ENCODE measurements around the gene SRRD.

Gene SRRD

DNA sequence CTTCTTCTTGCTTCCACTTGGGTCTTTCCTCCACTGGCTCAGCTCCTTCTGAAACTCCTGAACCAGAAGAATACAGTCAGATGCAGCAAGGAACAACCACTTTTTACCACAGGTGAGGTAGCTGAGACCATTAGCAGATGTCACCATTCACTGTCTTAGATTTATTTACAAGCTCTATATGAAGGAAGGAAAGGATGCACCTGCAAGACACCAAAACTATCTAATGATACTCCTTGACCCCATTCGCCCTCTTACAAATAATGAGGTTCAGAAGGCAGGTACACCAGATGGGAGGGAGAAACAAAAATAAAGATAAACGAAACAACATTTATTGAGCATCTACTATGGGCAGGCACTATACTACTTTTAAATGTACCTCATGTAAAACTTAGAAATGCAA, 18.3 kb downstream of the SRRD start:
- Histone ChIP-seq H3K4me3 (ENCODE audit: low read length) (no peak overlapping the region), H3K9me3 (ENCODE audit: control insufficient read depth, insufficient read depth, low read length) (no peaks in the 10 kb centered on the region), H3K4me1 (ENCODE audit: control insufficient read depth, insufficient read depth, low read length) (0 out of 2 replicates have a peak, but pooled peaks cover 2% of the 10 kb centered on the region), H3K27me3 (ENCODE audit: control insufficient read depth, insufficient read depth, low read length) (no peaks in the 10 kb centered on the region), H3K36me3 (ENCODE audit: control insufficient read depth, insufficient read depth, low read length) (peaks cover 22% of the 10 kb centered on the region), H3K27ac (ENCODE audit: low read length) (no peak overlapping the region)
- no CpG with 5 or more reads among the region's 2 CpGs for WGBS (ENCODE audit: insufficient coverage, insufficient read length)
- no peak for DNase-seq (ENCODE audit: low read depth, low spot score)

DNA sequence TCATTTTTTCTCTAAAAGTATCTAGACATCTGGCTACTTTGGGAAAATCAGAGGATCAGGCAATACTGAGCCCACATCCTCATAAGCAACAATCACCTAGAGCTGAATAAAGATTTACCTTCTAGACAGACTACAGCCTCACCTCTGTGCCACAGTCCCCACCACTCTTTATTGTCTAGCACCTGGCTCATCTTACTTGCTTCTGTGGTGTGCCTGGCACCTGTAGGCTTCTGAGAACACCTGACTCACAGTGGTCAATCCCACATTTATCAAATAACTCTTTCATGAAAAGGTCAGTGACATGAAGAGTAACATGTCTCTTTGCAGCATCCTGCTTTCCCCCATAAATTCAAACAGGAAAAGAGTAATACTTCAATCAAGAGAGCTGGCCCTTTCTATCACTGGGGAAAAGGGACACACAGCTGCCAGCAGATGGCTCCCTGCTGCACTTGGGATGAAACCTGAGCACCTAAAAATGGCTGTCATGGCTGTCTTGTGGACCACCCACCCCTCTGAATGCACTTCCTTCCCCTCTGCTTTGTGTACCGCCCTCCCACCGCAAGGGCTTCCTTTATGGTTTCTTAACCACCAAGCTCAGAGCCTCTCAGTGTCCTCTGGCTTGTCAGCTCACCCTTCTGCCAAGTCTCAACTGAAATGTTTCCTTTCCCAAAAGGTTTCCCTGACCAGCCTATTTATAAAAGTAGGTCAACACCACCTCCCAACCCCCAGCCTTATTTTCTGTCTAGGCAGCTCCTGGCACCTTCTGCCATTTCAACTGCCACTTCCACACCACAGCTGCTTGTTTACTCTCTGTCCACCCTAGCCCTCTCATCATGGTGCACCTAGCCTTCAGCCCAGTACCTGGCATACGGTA, 19.2 kb downstream of the SRRD start:
- peaks cover 24% of the 10 kb centered on the region for H3K36me3 ChIP-seq (ENCODE audit: control insufficient read depth, insufficient read depth, low read length)
- DNase-seq (ENCODE audit: low read depth, low spot score) = peak; percentile 68
- no peak overlapping the region for H3K27ac ChIP-seq (ENCODE audit: low read length)
- H3K4me1 ChIP-seq (ENCODE audit: control insufficient read depth, insufficient read depth, low read length) = 0 out of 2 replicates have a peak, but pooled peaks cover 2% of the 10 kb centered on the region
- no peak overlapping the region for H3K4me3 ChIP-seq (ENCODE audit: low read length)
- H3K9me3 ChIP-seq (ENCODE audit: control insufficient read depth, insufficient read depth, low read length) = no peaks in the 10 kb centered on the region
- no peaks in the 10 kb centered on the region for H3K27me3 ChIP-seq (ENCODE audit: control insufficient read depth, insufficient read depth, low read length)
- WGBS (ENCODE audit: insufficient coverage, insufficient read length) = no CpG with 5 or more reads among the region's 3 CpGs

DNA sequence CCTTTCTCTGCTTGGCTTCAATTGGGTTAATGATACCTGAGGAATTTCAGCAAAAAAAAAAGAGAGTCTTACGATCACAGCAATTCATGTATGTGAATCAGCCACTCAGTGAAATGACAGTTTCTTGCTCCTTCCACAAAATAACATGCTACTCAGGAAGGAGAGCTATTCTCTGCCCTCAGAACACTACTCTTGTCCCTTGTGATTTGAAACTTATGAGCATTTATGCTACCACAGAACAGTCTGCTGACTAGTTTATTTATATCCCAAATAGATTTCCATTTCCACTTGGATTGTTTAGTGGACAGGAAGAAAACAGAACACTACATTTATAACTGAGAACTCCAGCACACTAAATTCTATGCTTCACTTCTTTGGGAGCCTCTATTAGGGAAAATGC, 20.1 kb downstream of the SRRD start:
- Histone ChIP-seq H3K27ac (ENCODE audit: low read length) (no peak overlapping the region), H3K36me3 (ENCODE audit: control insufficient read depth, insufficient read depth, low read length) (peaks cover 25% of the 10 kb centered on the region), H3K4me1 (ENCODE audit: control insufficient read depth, insufficient read depth, low read length) (0 out of 2 replicates have a peak, but pooled peaks cover 2% of the 10 kb centered on the region), H3K9me3 (ENCODE audit: control insufficient read depth, insufficient read depth, low read length) (no peaks in the 10 kb centered on the region), H3K27me3 (ENCODE audit: control insufficient read depth, insufficient read depth, low read length) (no peaks in the 10 kb centered on the region), H3K4me3 (ENCODE audit: low read length) (no peak overlapping the region)
- WGBS (ENCODE audit: insufficient coverage, insufficient read length) = no CpG with 5 or more reads among the region's 1 CpG
- DNase-seq (ENCODE audit: low read depth, low spot score) = no peak

DNA sequence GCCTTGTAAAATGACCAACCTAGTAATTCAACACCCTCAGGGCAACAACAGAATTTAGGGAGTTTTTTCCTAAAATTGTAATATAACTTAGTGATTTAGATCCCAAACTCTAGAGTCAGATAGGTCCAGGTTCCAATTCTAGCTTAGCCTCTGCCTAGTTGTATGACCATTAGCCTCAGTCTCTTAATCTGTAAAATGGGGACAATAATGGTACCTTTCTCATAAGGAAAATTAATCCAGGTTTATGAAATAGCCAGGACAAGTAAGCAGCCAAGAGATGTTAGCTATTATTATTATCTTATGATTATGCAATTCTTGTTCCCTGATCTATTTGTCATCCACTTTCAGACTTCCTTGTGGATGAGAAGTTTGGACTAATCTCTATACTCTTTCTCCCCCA, 24.5 kb downstream of the SRRD start:
- Histone ChIP-seq H3K4me3 (ENCODE audit: low read length) (no peak overlapping the region), H3K36me3 (ENCODE audit: control insufficient read depth, insufficient read depth, low read length) (peaks cover 27% of the 10 kb centered on the region), H3K4me1 (ENCODE audit: control insufficient read depth, insufficient read depth, low read length) (0 out of 2 replicates have a peak, but pooled peaks cover 2% of the 10 kb centered on the region), H3K9me3 (ENCODE audit: control insufficient read depth, insufficient read depth, low read length) (no peaks in the 10 kb centered on the region), H3K27ac (ENCODE audit: low read length) (no peak overlapping the region), H3K27me3 (ENCODE audit: control insufficient read depth, insufficient read depth, low read length) (no peaks in the 10 kb centered on the region)
- DNase-seq (ENCODE audit: low read depth, low spot score) = no peak

DNA sequence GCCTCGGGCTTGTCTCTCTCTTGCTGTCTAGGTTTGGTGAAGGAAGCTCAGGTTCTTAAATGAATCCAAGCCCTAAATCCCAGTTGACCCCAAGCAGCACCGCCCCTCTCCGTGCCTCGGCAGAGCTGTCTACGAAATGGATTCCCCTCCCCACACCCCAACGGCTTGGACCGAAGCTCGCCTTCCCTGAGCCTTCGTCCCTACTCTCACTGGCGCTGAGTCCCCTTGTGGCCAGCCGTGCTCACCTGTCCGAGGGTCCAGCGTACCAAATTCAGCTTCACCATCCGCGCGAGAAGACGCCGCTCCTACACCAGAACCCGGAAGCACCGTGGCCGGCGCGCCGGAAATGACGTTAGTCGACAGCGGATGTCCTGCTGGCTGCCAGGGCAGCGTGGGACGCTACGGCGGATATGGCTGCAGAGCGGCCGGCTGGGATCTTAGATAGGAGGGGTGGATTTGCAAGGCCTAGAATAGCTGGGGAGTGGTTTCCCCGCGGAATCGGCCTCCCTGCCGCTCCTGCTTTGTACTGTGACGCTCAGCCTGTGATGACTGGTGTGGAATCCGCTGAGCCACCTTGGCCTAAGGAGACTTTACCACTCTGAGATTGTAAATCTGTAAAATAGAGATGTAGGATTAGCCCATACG, 28.6 kb downstream of the SRRD start, which contains the start of gene TFIP11:
TFIP11 (minus strand) TSS at position 325 of the 645 bp plus-strand sequence. CDS start 2,201 bp downstream, outside the sequence.
- no peak within 1 kb of the TSS for H3K27ac ChIP-seq (ENCODE audit: low read length)
- H3K27me3 ChIP-seq (ENCODE audit: control insufficient read depth, insufficient read depth, low read length) = no peaks in the 10 kb centered on the region
- no peaks in the 10 kb centered on the region for H3K4me1 ChIP-seq (ENCODE audit: control insufficient read depth, insufficient read depth, low read length)
- WGBS (ENCODE audit: insufficient coverage, insufficient read length) = no CpG with 5 or more reads among the region's 40 CpGs
- H3K9me3 ChIP-seq (ENCODE audit: control insufficient read depth, insufficient read depth, low read length) = no peaks in the 10 kb centered on the region
- peak within 1 kb of the TSS; percentile 92 for H3K4me3 ChIP-seq (ENCODE audit: low read length)
- peaks cover 15% of the 10 kb centered on the region; the same call in 1 of the 2 replicates for H3K36me3 ChIP-seq (ENCODE audit: control insufficient read depth, insufficient read depth, low read length)
- DNase-seq (ENCODE audit: low read depth, low spot score) = peak; percentile 87

DNA sequence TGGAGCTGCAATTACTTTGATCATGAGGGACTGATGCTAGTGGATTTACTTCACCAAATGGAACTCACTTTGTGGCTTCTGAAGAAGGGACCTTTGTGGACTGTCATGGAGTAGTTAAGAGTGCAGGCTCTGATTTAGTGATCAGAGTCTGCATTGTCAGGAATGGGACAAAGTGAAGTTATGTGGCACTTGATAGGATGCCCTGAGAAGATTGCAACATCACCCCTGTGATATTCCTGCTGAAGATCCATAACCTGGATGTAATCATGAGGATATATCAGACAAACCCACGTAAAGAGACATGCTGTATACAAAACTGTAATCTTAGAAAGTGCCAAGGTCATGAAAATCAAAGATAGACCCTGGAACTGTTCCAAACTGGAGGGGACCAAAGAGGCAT, 30.2 kb downstream of the SRRD start:
- Histone ChIP-seq H3K27ac (ENCODE audit: low read length) (no peak overlapping the region), H3K27me3 (ENCODE audit: control insufficient read depth, insufficient read depth, low read length) (no peaks in the 10 kb centered on the region), H3K36me3 (ENCODE audit: control insufficient read depth, insufficient read depth, low read length) (peaks cover 11% of the 10 kb centered on the region; the same call in 1 of the 2 replicates), H3K4me1 (ENCODE audit: control insufficient read depth, insufficient read depth, low read length) (no peaks in the 10 kb centered on the region), H3K9me3 (ENCODE audit: control insufficient read depth, insufficient read depth, low read length) (no peaks in the 10 kb centered on the region), H3K4me3 (ENCODE audit: low read length) (no peak overlapping the region)
- no peak for DNase-seq (ENCODE audit: low read depth, low spot score)
- WGBS (ENCODE audit: insufficient coverage, insufficient read length) = no CpG with 5 or more reads among the region's 1 CpG

DNA sequence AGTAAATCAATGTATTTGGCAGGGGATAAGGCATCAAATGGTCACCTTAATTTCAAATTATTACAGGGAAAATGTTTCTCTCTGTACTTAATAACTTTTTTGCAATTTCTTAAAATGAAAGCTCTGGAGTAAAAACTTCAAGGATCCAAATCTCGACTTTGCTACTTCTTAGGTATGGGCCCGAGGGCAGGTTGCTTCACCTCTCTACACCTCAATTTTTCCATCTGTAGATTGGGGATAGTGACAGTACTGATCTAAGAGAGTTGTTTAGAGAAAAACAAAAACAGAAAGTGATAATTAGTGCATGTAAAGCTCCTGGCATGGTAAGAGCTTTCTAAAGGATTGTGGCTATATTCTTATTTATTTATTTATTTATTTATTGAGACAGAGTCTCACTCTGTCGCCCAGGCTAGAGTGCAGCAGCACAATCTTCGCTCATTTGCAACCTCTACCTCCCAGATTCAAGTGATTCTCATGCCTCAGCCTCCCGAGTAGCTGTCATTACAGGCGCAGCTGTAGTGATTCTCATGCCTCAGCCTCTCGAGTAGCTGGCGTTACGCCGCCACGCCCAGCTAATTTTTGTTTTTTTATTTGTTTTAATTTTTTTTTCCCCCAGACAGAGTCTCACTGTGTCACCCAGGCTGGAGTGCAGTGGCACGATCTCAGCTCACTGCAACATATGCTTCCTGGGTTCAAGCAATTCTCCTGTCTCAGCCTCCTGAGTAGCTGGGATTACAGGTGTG, 30.9 kb downstream of the SRRD start:
- Histone ChIP-seq H3K27ac (ENCODE audit: low read length) (no peak overlapping the region), H3K4me3 (ENCODE audit: low read length) (no peak overlapping the region), H3K27me3 (ENCODE audit: control insufficient read depth, insufficient read depth, low read length) (no peaks in the 10 kb centered on the region), H3K9me3 (ENCODE audit: control insufficient read depth, insufficient read depth, low read length) (no peaks in the 10 kb centered on the region), H3K4me1 (ENCODE audit: control insufficient read depth, insufficient read depth, low read length) (no peaks in the 10 kb centered on the region), H3K36me3 (ENCODE audit: control insufficient read depth, insufficient read depth, low read length) (peaks cover 4% of the 10 kb centered on the region; the same call in 1 of the 2 replicates)
- no peak for DNase-seq (ENCODE audit: low read depth, low spot score)
- WGBS (ENCODE audit: insufficient coverage, insufficient read length) = no CpG with 5 or more reads among the region's 12 CpGs

DNA sequence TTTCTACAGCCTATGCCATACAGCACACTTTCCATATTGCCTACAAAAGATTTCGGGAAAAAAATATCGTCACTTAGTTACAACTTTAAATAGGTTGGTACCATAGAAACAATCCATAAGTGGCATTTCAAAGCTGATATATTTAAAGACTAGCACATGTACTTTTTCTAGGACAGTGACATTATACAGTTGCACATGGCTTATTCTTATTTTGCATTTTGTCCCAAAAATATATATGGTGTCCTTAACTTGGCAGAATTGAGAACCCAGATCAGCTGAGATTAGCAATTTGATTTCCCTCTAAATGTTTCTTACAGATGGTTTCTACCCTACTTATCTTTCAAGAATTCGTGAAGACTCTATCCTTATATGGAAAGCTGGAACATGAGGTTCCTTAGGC, 32.3 kb downstream of the SRRD start:
- no peak for DNase-seq (ENCODE audit: low read depth, low spot score)
- H3K9me3 ChIP-seq (ENCODE audit: control insufficient read depth, insufficient read depth, low read length) = no peaks in the 10 kb centered on the region
- H3K4me1 ChIP-seq (ENCODE audit: control insufficient read depth, insufficient read depth, low read length) = no peaks in the 10 kb centered on the region
- no peaks in the 10 kb centered on the region for H3K27me3 ChIP-seq (ENCODE audit: control insufficient read depth, insufficient read depth, low read length)
- H3K4me3 ChIP-seq (ENCODE audit: low read length) = no peak overlapping the region
- no CpG with 5 or more reads among the region's 3 CpGs for WGBS (ENCODE audit: insufficient coverage, insufficient read length)
- no peak overlapping the region for H3K27ac ChIP-seq (ENCODE audit: low read length)
- no peaks in the 10 kb centered on the region for H3K36me3 ChIP-seq (ENCODE audit: control insufficient read depth, insufficient read depth, low read length)

DNA sequence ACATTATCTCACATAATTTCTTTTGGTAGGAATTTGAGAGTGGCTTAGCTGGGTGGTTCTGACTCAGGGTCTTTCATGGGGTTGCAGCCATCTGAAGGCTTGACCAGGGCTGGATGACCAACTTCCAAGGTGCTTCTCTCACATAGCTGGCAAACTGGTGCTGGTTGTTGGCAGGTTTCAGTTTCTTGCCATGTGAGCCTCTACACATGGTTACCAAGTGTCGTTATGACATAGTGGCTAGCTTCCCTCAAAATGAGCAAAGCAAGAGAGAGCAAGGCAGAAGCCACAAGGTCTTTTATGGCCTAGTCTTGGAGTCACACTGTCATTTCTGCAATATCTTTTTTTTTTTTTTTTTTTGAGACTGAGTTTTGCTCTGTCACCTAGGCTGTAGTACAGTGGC, 32.8 kb downstream of the SRRD start:
- WGBS (ENCODE audit: insufficient coverage, insufficient read length) = no CpG with 5 or more reads among the region's 1 CpG
- Histone ChIP-seq H3K36me3 (ENCODE audit: control insufficient read depth, insufficient read depth, low read length) (no peaks in the 10 kb centered on the region), H3K27me3 (ENCODE audit: control insufficient read depth, insufficient read depth, low read length) (no peaks in the 10 kb centered on the region), H3K9me3 (ENCODE audit: control insufficient read depth, insufficient read depth, low read length) (no peaks in the 10 kb centered on the region), H3K4me1 (ENCODE audit: control insufficient read depth, insufficient read depth, low read length) (no peaks in the 10 kb centered on the region), H3K4me3 (ENCODE audit: low read length) (no peak overlapping the region), H3K27ac (ENCODE audit: low read length) (no peak overlapping the region)
- no peak for DNase-seq (ENCODE audit: low read depth, low spot score)

DNA sequence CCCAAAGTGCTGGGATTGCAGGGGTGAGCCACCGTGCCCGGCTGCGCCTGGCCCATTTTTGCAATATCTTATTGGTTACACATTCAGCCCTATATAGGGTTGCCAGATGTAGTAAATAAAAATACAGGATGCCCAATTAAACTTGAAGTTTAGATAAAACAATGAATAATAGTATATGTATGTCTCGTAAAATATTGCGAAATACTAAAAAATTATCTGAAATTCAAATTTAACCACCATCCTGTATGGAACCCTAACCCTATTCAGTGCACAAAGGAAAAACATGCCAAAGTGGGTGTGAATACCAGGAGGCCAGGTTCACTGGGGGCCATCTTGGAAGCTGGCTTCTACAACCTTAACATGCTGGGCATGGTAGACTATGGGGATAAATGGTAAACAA, 33.8 kb downstream of the SRRD start:
- Histone ChIP-seq H3K4me1 (ENCODE audit: control insufficient read depth, insufficient read depth, low read length) (no peaks in the 10 kb centered on the region), H3K4me3 (ENCODE audit: low read length) (no peak overlapping the region), H3K27ac (ENCODE audit: low read length) (no peak overlapping the region), H3K36me3 (ENCODE audit: control insufficient read depth, insufficient read depth, low read length) (no peaks in the 10 kb centered on the region), H3K9me3 (ENCODE audit: control insufficient read depth, insufficient read depth, low read length) (no peaks in the 10 kb centered on the region), H3K27me3 (ENCODE audit: control insufficient read depth, insufficient read depth, low read length) (no peaks in the 10 kb centered on the region)
- WGBS (ENCODE audit: insufficient coverage, insufficient read length) = no CpG with 5 or more reads among the region's 5 CpGs
- no peak for DNase-seq (ENCODE audit: low read depth, low spot score)
